Bronchial epithelial cell (primary cell): Measurements from ENCODE around the gene ISCA2. TPM values are rescaled to one million over a fixed set of nuclear protein-coding genes. Genes with fewer than 3 reads are reported as not detected.

ENCODE experiments used
- DNase-seq: peaks from one replicate; pipeline ENCODE4 v3.0.0-alpha.2; 2010; ENCODE audit warnings: low read depth
- FAIRE-seq: peaks from 2 replicates; lab custom pipeline; 2011; peaks lifted over from hg19 to GRCh38; lab: Jason Lieb, UNC
- H3K27me3 ChIP-seq: 2 replicates; pipeline ENCODE4 v1.5.1; 2011; ENCODE audit warnings: low read length; ENCODE audit not compliant: control insufficient read depth, insufficient read depth
- H3K36me3 ChIP-seq: 2 replicates; pipeline ENCODE4 v1.5.1; 2011; ENCODE audit warnings: low read length; ENCODE audit not compliant: control insufficient read depth, insufficient read depth
- H3K4me3 ChIP-seq: 2 replicates; pipeline ENCODE4 v1.5.1; 2011; ENCODE audit warnings: mild to moderate bottlenecking, low read depth, low read length, control low read depth
- CTCF ChIP-seq: IDR thresholded peaks from 2 replicates; pipeline ENCODE4 v1.5.1; 2011; ENCODE audit warnings: mild to moderate bottlenecking, moderate library complexity, low read length, control low read depth, inconsistent platforms; ENCODE audit not compliant: insufficient read depth, severe bottlenecking
- total RNA-seq: library from RNA; depleted of rRNA; stranded (reverse); fragments of >200 nt; gene quantifications from 2 replicates; pipeline ENCODE4 v1.2.1, GENCODE V29; 2014

Gene ISCA2
- total RNA-seq, 1 donor from 2014 or later, result 11.3 TPM

DNA sequence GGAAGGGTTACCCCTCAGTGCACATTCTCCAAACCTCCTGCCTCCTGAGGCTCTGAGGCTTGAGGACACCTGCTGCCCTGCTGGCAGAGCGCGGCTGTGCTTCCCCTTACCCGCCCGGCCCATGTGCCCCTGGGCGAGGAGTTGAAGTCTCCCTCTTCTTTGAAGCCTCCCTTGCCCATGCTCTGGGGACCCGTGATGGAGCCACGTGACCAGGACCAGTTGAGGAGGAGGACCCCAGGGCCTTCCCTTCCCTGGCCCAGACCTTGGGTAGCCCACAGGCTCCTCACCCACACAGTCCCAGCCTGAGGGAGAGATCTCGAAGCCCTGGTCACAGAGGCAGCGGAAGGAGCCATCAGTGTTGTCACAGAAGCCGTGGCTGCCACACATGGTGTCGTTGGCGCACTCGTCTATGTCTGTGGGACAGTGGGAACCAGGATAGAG is 12.9 kb downstream of the ISCA2 start:
- Histone ChIP-seq H3K36me3 (peaks cover 1% of the 10 kb centered on the region), H3K27me3 (no peaks in the 10 kb centered on the region), H3K4me3 (no peak overlapping the region)
- DNase-seq (no peak), FAIRE-seq (peak; percentile 79)
- no peak for TF ChIP-seq CTCF

GRCh38 chr14:74507085-74507484 is 13.5 kb downstream of the ISCA2 start:
- DNase-seq (no peak), FAIRE-seq (peak; percentile 43)
- H3K27me3 ChIP-seq, result no peaks in the 10 kb centered on the region
- no peak overlapping the region for H3K4me3 ChIP-seq
- no peak for TF ChIP-seq CTCF
- peaks cover 1% of the 10 kb centered on the region for H3K36me3 ChIP-seq

DNA sequence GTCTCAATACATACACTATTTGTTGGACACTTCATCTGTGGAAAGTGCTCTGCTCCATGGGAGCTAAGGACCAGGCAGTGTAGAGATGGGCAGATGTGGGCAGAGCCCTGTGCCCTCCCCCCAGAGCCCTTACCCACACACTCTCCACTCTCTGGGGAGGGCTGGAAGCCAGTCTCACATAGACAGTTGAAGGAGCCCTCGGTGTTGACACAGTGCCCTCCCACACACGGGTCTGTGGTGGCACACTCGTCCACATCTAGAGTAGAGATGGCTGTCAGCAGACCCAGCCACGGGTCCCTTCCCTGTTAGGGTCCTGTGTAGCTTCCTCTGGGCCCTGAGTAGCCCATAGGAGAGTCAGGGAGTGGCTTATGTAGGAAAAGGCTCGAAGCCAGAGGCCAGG is 14.3 kb downstream of the ISCA2 start:
- Histone ChIP-seq H3K4me3 (no peak overlapping the region), H3K27me3 (no peaks in the 10 kb centered on the region), H3K36me3 (peaks cover under 1% of the 10 kb centered on the region)
- FAIRE-seq, result no peak
- DNase-seq, result no peak
- TF ChIP-seq CTCF, result no peak

DNA sequence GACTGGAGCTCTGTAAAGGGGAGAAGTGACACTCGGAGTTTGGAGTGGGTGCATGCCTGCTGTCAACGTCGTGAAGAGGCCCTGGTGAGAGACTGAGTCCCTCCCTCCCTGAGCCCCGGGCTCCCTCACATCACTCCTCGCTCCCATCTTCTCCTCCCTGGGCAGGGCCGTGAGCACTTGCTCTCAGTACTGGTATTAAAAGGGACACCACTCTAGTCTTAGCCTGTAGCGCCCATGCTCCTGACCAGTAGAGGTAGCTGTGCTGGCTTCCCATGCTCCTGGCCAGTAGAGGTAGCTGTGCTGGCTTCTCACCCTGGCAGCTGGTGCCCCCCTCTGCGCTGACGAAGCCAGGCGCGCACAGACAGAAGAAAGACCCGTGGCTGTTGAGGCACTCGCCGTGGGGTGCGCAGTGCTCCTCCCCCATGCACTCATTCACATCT is 14.7 kb downstream of the ISCA2 start:
- TF ChIP-seq CTCF, result peak; percentile 46
- Histone ChIP-seq H3K36me3 (no peaks in the 10 kb centered on the region), H3K4me3 (no peak overlapping the region), H3K27me3 (no peaks in the 10 kb centered on the region)
- FAIRE-seq (no peak), DNase-seq (no peak)

GRCh38 chr14:74508844-74509428 is 15.4 kb downstream of the ISCA2 start:
- no peak overlapping the region for H3K4me3 ChIP-seq
- no peak for TF ChIP-seq CTCF
- no peak for DNase-seq
- no peak for FAIRE-seq
- no peaks in the 10 kb centered on the region for H3K36me3 ChIP-seq
- no peaks in the 10 kb centered on the region for H3K27me3 ChIP-seq
